Suprapubic skin (tissue), 4 donors: ENCODE measurements around the gene C2CD4A. TPM values are rescaled to one million over a fixed set of nuclear protein-coding genes. Genes with fewer than 3 reads are reported as not detected.

ENCODE experiments used
- DNase-seq, 2 donors: peaks; one replicate each; pipeline ENCODE4 v3.0.0-alpha.2; 2019; ENCODE audit warnings: low spot score in 2 of 2
- H3K27ac ChIP-seq: fragments of 200-600 bp; sonication (generic); one replicate; pipeline ENCODE4 v1.5.1; 2019
- H3K27me3 ChIP-seq: fragments of 200-600 bp; sonication (generic); one replicate; pipeline ENCODE4 v1.5.1; 2019
- H3K36me3 ChIP-seq: fragments of 200-600 bp; sonication (generic); one replicate; pipeline ENCODE4 v1.5.1; 2019
- H3K4me1 ChIP-seq: fragments of 200-600 bp; sonication (generic); one replicate; pipeline ENCODE4 v1.5.1; 2019
- H3K4me3 ChIP-seq: fragments of 200-600 bp; sonication (generic); one replicate; pipeline ENCODE4 v1.5.1; 2019; ENCODE audit warnings: mild to moderate bottlenecking
- H3K9me3 ChIP-seq: fragments of 200-600 bp; sonication (generic); one replicate; pipeline ENCODE4 v1.5.1; 2019
- CTCF ChIP-seq, 2 donors: fragments of 200-600 bp in 1 of 2; fragments of 450-650 bp in 1 of 2; sonication (generic) in 1 of 2; IDR thresholded peaks; one replicate each; pipeline ENCODE4 v1.5.1; 2016 to 2019; ENCODE audit warnings: antibody characterized with exemption in 2 of 2, mild to moderate bottlenecking in 1 of 2, moderate library complexity in 1 of 2
- EP300 ChIP-seq: sonication (generic); formaldehyde crosslinking; IDR thresholded peaks from one replicate; pipeline ENCODE4 v1.6.1; 2017; ENCODE audit warnings: antibody characterized with exemption
- POLR2A ChIP-seq, 2 donors: fragments of 450-650 bp; IDR thresholded peaks; one replicate each; pipeline ENCODE4 v1.6.1; 2017; ENCODE audit warnings: antibody characterized with exemption in 2 of 2, mild to moderate bottlenecking in 2 of 2, moderate library complexity in 2 of 2
- POLR2AphosphoS5 ChIP-seq, 3 donors: sonication (generic); formaldehyde crosslinking; IDR thresholded peaks; one replicate each; pipeline ENCODE4 v1.6.1; 2017; ENCODE audit warnings: antibody characterized with exemption in 3 of 3
- WGBS: methylation state at CpG from one replicate; pipeline ENCODE4 v1.1.5; 2018; 5-methylcytosine and 5-hydroxymethylcytosine counted together
- total RNA-seq, 4 donors: library from RNA; depleted of rRNA; stranded (reverse); fragments of >200 nt; gene quantifications; one replicate each; pipeline ENCODE4 v1.1.0, GENCODE V29; 2016

C2CD4A gene
- total RNA-seq, 4 donors from 2014 or later = 0.45 to 0.62 TPM; not detected in 2

GRCh38 chr15:62051166-62051565 lies 15.6 kb upstream of the C2CD4A start:
- TF ChIP-seq EP300 = no peak
- TF ChIP-seq POLR2AphosphoS5 (IDR thresholded peaks at IDR 0.05) = no peak
- TF ChIP-seq POLR2A (IDR thresholded peaks at IDR 0.05) = no peak
- TF ChIP-seq CTCF (IDR thresholded peaks at IDR 0.05) = no peak
- 88% methylated on average over 4 of the region's 4 CpGs for WGBS
- DNase-seq = no peak
- Histone ChIP-seq H3K4me1 (no peaks in the 10 kb centered on the region), H3K9me3 (no peaks in the 10 kb centered on the region), H3K27me3 (no peaks in the 10 kb centered on the region), H3K36me3 (no peaks in the 10 kb centered on the region), H3K27ac (no peak overlapping the region), H3K4me3 (no peak overlapping the region)

DNA sequence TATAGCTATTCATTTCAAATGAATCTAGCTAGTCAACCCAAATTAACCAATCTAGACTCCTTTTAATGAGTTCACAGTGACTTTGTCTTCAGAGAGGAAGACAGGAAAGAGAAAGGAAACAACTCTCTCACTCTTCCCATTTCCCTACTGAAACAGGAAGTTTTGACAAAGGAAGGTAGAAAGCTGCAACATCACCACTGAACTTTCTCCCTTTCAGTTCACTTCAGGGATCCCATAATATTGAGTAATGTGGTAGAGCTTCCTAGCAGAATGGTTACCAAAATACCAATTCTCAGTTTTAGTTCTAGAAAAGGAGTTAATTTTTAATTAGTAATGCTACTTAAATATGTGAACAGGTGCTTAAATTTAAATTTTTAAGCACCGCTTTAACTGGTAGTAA lies 14.1 kb upstream of the C2CD4A start:
- TF ChIP-seq EP300 (no peak), POLR2A (IDR thresholded peaks at IDR 0.05) (no peak), CTCF (IDR thresholded peaks at IDR 0.05) (no peak), POLR2AphosphoS5 (IDR thresholded peaks at IDR 0.05) (no peak)
- WGBS = 94% methylated on average over 1 of the region's 1 CpG

DNA sequence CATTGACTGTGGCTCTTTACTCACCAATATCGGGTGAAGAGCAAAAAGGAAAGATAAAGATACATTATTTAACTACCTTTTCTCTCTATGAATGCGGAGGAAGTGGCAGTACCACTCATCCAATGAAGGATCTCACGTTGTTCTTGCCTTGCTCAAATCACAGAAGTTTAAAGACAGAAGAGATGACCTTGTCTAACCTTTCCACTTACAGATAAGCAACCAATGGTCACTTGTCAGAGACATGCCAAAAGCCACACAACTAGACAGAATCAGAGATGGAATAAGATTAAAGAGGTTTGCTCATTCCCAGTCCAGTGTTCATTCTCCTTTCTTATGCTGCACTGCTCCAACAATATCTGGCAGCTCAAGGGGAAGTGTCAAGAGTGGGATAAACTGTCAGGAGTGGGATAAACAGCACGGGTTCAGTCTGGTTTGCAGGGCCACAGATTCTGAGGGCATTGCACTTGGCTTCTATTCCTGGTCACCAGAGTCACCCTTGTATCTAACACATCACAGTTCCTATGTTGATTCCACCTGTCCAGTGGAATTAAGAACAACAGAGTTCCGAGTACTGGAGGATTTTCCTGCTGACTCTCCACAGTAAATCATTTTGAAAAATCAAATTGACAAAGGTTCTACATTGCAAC lies 13.2 kb upstream of the C2CD4A start:
- 80% methylated on average over 5 of the region's 5 CpGs for WGBS
- Histone ChIP-seq H3K9me3 (no peaks in the 10 kb centered on the region), H3K27me3 (no peaks in the 10 kb centered on the region), H3K4me3 (no peak overlapping the region), H3K36me3 (no peaks in the 10 kb centered on the region), H3K4me1 (peaks cover 4% of the 10 kb centered on the region), H3K27ac (no peak overlapping the region)
- TF ChIP-seq CTCF (IDR thresholded peaks at IDR 0.05) (no peak), POLR2AphosphoS5 (IDR thresholded peaks at IDR 0.05) (no peak), POLR2A (IDR thresholded peaks at IDR 0.05) (no peak), EP300 (no peak)
- no peak for DNase-seq

More for the DNA sequence above, 14.1 kb upstream of the C2CD4A start:
- no peak for DNase-seq
- Histone ChIP-seq H3K27me3 (no peaks in the 10 kb centered on the region), H3K4me3 (no peak overlapping the region), H3K4me1 (no peaks in the 10 kb centered on the region), H3K9me3 (no peaks in the 10 kb centered on the region), H3K36me3 (no peaks in the 10 kb centered on the region), H3K27ac (no peak overlapping the region)

DNA sequence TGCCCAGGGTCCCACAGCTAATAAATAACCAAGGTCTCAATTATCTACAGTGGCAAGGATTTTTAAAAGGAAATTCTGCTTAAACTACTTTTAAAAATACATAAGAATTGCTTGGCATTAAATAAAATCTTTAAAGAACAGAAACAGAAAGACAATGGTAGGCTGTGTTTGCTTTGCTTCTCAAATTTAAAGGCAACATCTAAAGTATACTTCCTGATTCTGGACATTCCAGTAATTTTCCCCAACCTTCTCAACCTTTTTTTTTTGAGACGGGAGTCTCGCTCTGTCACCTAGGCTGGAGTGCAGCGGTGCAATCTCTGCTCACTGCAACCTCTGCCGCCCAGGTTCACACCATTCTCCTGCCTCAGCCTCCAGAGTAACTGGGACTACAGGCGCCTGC lies 11.8 kb upstream of the C2CD4A start:
- Histone ChIP-seq H3K9me3 (no peaks in the 10 kb centered on the region), H3K27ac (no peak overlapping the region), H3K4me3 (no peak overlapping the region), H3K27me3 (no peaks in the 10 kb centered on the region), H3K4me1 (peaks cover 14% of the 10 kb centered on the region), H3K36me3 (no peaks in the 10 kb centered on the region)
- WGBS = 94% methylated on average over 5 of the region's 5 CpGs
- no peak for DNase-seq
- no peak for TF ChIP-seq CTCF (IDR thresholded peaks at IDR 0.05)
- TF ChIP-seq POLR2AphosphoS5 (IDR thresholded peaks at IDR 0.05) = no peak
- no peak for TF ChIP-seq POLR2A (IDR thresholded peaks at IDR 0.05)

DNA sequence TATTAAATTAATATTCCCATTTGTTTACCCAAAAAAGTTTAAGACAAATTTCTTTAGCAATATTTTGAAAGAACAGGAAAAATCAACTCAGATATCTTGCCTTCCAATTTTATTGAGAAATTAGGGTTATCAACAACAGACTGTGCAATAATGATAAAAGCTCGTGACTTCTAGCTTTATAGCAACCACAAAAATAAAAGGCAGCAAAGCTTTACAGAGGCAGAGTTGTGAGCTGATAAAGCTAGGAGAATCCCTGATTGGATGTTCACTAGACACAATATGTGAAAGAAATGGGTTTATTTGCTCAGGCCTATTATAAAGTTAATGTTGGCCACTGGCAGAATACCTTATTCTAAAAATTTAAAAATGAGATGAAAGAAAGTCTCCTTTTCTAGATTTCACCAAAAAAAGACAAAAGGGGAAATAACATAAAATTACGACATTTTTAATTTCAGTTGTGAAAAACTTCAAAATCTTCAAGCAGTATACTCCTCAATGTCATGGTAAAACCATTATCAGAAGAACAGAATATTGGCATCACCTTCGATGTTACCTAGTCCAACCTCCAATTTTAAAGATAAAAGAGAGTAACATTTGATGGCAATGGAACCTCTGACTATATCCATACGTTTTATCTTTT lies 9.3 kb upstream of the C2CD4A start:
- Histone ChIP-seq H3K4me3 (no peak overlapping the region), H3K36me3 (no peaks in the 10 kb centered on the region), H3K4me1 (peaks cover 25% of the 10 kb centered on the region), H3K9me3 (no peaks in the 10 kb centered on the region), H3K27ac (no peak overlapping the region), H3K27me3 (no peaks in the 10 kb centered on the region)
- DNase-seq = no peak
- TF ChIP-seq POLR2A (IDR thresholded peaks at IDR 0.05) (no peak), POLR2AphosphoS5 (IDR thresholded peaks at IDR 0.05) (no peak), CTCF (IDR thresholded peaks at IDR 0.05) (no peak), EP300 (no peak)
- 85% methylated on average over 4 of the region's 4 CpGs for WGBS
